ENCODE measurements around the gene TXNRD2. TPM values are rescaled to one million over a fixed set of nuclear protein-coding genes. Genes with fewer than 3 reads are reported as not detected.
A peak's percentile ranks its signal among the peaks of the same experiment; 100 is the strongest.

Gene TXNRD2
- total and polyA plus RNA-seq, 8 donors, result 9.6 to 41.6 (median 14.8) TPM

- FAIRE-seq (no peak), ATAC-seq (peak in 3 of 4 donors; percentile 22 to 59 (median 33)), DNase-seq (no peak)
- Histone ChIP-seq H3K4me3 (no peak overlapping the region), H3K27ac (peak overlapping the region in 2 of 4 donors; percentile 29 to 33), H3K36me3 (no peaks in the 10 kb centered on the region), H3K9me3 (no peaks in the 10 kb centered on the region), H3K4me1 (no peaks in the 10 kb centered on the region), H3K27me3 (no peaks in the 10 kb centered on the region)
- 59 to 60% methylated on average over 12 of the region's 12 CpGs for WGBS, 2 donors
- TF ChIP-seq, protein P1, sequence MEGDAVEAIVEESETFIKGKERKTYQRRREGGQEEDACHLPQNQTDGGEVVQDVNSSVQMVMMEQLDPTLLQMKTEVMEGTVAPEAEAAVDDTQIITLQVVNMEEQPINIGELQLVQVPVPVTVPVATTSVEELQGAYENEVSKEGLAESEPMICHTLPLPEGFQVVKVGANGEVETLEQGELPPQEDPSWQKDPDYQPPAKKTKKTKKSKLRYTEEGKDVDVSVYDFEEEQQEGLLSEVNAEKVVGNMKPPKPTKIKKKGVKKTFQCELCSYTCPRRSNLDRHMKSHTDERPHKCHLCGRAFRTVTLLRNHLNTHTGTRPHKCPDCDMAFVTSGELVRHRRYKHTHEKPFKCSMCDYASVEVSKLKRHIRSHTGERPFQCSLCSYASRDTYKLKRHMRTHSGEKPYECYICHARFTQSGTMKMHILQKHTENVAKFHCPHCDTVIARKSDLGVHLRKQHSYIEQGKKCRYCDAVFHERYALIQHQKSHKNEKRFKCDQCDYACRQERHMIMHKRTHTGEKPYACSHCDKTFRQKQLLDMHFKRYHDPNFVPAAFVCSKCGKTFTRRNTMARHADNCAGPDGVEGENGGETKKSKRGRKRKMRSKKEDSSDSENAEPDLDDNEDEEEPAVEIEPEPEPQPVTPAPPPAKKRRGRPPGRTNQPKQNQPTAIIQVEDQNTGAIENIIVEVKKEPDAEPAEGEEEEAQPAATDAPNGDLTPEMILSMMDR (IDR thresholded peaks at IDR 0.05), result no peak
- intact Hi-C loops (cut with DNase I), result no loop called here
These were observed 76.3 kb downstream of the TXNRD2 start for GRCh38 chr22:19865141-19865829.

DNA sequence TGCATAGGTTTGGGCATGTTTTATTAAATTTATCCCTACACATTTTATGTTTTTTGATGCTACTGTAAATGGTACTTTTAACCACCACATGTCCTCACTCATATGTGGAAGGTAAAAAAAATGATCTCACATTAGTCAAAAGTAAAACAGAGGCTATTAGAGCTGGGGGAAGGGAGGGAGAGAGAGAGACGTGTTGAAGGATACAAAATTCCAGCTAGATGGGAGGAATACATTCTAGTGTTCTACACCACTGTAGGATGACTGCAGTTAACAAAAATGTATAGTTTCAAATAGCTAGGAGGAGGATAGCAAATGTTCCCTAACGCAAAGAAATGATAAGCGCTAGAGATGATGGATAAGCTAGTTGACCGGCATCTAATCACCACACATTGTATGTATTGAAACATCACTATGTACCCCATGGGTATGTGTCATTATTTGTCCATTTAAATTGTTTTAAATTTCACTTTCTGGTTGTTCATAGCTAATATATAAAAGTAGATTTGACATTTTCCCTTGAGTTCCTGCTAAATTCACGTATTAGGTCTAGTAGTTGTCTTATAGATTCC is 77.0 kb downstream of the TXNRD2 start:
- Histone ChIP-seq H3K36me3 (no peaks in the 10 kb centered on the region), H3K9me3 (no peaks in the 10 kb centered on the region), H3K4me3 (no peak overlapping the region), H3K27me3 (no peaks in the 10 kb centered on the region), H3K4me1 (no peaks in the 10 kb centered on the region), H3K27ac (no peak overlapping the region)
- TF ChIP-seq, protein P1 (IDR thresholded peaks at IDR 0.05), result no peak
- intact Hi-C loops (cut with DNase I), result no loop called here
- 88 to 92% methylated on average over 5 of the region's 5 CpGs for WGBS, 2 donors
- DNase-seq, result no peak
- FAIRE-seq, result no peak
- ATAC-seq, result no peak

DNA sequence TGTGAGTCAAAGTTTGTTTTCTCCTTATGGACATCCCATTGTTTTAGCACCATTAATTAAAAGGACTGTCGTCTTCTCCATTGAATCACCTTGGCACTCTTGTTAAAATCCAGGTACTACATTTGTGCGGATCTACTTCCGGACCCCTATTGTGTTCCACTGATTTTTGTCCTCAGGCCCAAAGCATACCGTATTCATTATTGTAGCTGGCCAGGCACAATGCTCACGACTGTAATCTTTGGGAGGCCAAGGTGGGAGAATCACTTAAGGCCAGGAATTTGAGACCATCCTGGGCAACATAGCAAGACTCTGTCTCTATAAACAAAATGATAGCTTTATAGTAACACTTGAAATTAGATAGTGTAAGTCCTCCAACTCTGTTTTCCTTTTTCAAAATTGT is 78.0 kb downstream of the TXNRD2 start:
- intact Hi-C loops (cut with DNase I), result no loop called here
- Histone ChIP-seq H3K4me3 (no peak overlapping the region), H3K27ac (no peak overlapping the region), H3K9me3 (no peaks in the 10 kb centered on the region), H3K36me3 (no peaks in the 10 kb centered on the region), H3K27me3 (no peaks in the 10 kb centered on the region), H3K4me1 (no peaks in the 10 kb centered on the region)
- WGBS, 2 donors, result 87 to 88% methylated on average over 5 of the region's 5 CpGs
- TF ChIP-seq, protein P1 (IDR thresholded peaks at IDR 0.05), result no peak
- DNase-seq (no peak), FAIRE-seq (no peak), ATAC-seq (no peak)

GRCh38 chr22:19862619-19863246 is 78.9 kb downstream of the TXNRD2 start:
- Histone ChIP-seq H3K36me3 (no peaks in the 10 kb centered on the region), H3K4me1 (no peaks in the 10 kb centered on the region), H3K4me3 (no peak overlapping the region), H3K9me3 (no peaks in the 10 kb centered on the region), H3K27me3 (no peaks in the 10 kb centered on the region), H3K27ac (no peak overlapping the region)
- FAIRE-seq, result no peak
- WGBS, 2 donors, result 96 to 98% methylated on average over 13 of the region's 13 CpGs
- ATAC-seq, result no peak
- TF ChIP-seq, protein P1 (IDR thresholded peaks at IDR 0.05), result no peak
- intact Hi-C loops (cut with DNase I), result no loop called here
- DNase-seq, result no peak
